ENCODE measurements around the gene CLTA.
A peak's percentile ranks its signal among the peaks of the same experiment; 100 is the strongest.
"Not testable (repeated sequence)": the region's sequence is repeated elsewhere in the genome, so short reads cannot be mapped to it uniquely, and the experiment has no call there.

The CLTA gene

GRCh38 chr9:36213387-36213786, 22.7 kb downstream of the CLTA start:
- DNase-seq = no peak

GRCh38 chr9:36213989-36214388, 23.3 kb downstream of the CLTA start:
- DNase-seq = no peak
- in situ Hi-C loops (cut with MboI; ENCODE audit: low pct_unique_long_range_greater_than_20kb, low sequenced_read_pairs) = loop anchor here (25.0 kb wide), 1 partner anchor 98 kb away; no protein-coding TSS in a partner anchor

More at GRCh38 chr9:36213387-36213786, 22.7 kb downstream of the CLTA start:
- in situ Hi-C loops (cut with MboI; ENCODE audit: low pct_unique_long_range_greater_than_20kb, low sequenced_read_pairs) = loop anchor here (25.0 kb wide), 1 partner anchor 99 kb away; no protein-coding TSS in a partner anchor

DNA sequence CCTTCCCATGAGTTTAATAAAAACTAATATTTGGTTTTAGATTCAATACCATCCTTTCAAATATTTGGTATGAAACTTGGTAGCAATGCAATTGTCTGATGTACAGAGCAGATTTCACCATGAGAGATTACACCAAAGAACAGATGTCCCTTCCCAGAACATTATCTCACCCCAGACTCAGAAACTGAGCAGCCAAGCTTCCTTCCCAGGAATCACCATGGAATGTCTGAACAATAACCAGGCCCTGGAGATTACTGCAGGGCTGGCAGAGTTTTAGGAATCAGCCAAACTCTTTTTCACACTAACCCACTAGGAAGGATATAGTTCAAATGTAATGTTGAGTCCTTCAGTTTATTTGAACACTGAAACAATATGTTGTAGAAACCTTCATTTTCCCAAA, 23.9 kb downstream of the CLTA start:
- in situ Hi-C loops (cut with MboI; ENCODE audit: low pct_unique_long_range_greater_than_20kb, low sequenced_read_pairs) = loop anchor here (25.0 kb wide), 1 partner anchor 98 kb away; no protein-coding TSS in a partner anchor
- no peak for DNase-seq

GRCh38 chr9:36217256-36217968, 26.7 kb downstream of the CLTA start:
- in situ Hi-C loops (cut with MboI; ENCODE audit: low pct_unique_long_range_greater_than_20kb, low sequenced_read_pairs) = loop anchor here (25.0 kb wide), 1 partner anchor 95 kb away; no protein-coding TSS in a partner anchor

GRCh38 chr9:36218011-36218410, 27.3 kb downstream of the CLTA start:
- DNase-seq = no peak
- in situ Hi-C loops (cut with MboI; ENCODE audit: low pct_unique_long_range_greater_than_20kb, low sequenced_read_pairs) = loop anchor here (25.0 kb wide), 1 partner anchor 94 kb away; no protein-coding TSS in a partner anchor

More at GRCh38 chr9:36217256-36217968, 26.7 kb downstream of the CLTA start:
- DNase-seq = no peak

DNA sequence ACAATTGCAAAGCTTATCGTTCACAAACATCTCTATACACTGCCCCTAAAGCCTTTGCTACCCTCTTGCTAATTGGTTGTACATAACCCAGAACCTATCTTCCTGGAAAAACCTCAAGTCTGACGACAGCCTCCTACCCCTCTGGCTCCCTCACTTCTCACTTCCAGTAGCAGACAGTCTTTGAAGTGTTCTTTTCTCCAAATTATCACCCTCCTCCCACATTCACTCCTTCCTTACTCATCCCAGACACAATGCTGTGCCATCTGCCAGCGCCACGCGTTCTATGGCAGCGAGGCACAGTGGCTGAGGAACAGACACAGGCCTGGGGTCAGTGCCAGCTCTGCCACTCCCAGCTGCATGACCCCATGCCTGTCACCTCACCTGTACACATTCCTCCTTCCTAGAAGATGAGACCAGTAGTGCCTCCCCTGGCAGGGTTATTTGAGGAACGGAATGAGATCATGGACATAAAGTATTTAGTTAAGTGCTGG, 27.7 kb downstream of the CLTA start:
- in situ Hi-C loops (cut with MboI; ENCODE audit: low pct_unique_long_range_greater_than_20kb, low sequenced_read_pairs) = loop anchor here (25.0 kb wide), 1 partner anchor 94 kb away; no protein-coding TSS in a partner anchor
- DNase-seq = peak; percentile 89

DNA sequence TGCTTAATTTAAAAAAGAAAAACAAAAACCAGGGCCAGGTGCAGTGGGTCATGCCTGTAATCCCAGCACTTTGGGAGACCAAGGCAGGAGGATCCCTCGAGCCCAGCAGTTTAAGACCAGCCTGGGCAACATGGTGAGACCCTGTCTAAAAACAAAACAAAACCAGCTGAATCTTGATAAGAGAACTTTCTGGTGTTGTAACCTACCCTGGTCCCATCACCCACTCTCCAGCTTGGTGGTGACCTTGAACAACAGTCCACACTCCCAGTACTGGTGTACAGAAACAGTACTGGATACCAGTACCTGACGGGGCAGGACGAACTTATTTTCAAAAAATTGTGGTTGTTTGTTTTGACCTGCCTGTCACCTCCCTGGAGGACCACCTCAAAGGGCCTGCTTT, 30.9 kb downstream of the CLTA start:
- in situ Hi-C loops (cut with MboI; ENCODE audit: low pct_unique_long_range_greater_than_20kb, low sequenced_read_pairs) = loop anchor here (25.0 kb wide), 1 partner anchor 91 kb away; no protein-coding TSS in a partner anchor
- no peak for DNase-seq

DNA sequence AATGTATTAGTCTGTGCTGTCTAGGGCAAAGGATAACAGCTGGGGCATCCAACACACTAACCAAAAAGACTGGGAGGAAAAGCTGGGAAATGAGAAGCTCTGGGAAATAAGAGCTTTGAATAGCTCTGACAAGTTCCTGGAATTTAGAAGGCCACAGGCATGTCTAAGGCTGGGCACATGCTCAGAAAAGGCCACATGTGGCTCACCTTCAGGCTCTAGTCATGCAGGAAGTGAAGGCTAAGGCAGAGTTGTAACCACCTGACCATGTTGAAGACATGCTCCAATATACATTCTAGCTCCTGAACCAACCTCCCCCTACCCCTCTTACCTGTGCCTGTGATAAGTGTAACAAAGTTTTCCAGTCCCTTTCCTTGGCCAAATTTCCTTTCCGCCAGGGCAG, 31.7 kb downstream of the CLTA start:
- in situ Hi-C loops (cut with MboI; ENCODE audit: low pct_unique_long_range_greater_than_20kb, low sequenced_read_pairs) = loop anchor here (25.0 kb wide), 1 partner anchor 90 kb away; no protein-coding TSS in a partner anchor

GRCh38 chr9:36237230-36237629, 46.5 kb downstream of the CLTA start:
- DNase-seq = no peak
- in situ Hi-C loops (cut with MboI; ENCODE audit: low pct_unique_long_range_greater_than_20kb, low sequenced_read_pairs) = no loop called here

More for the DNA sequence above, 31.7 kb downstream of the CLTA start:
- DNase-seq = no peak

DNA sequence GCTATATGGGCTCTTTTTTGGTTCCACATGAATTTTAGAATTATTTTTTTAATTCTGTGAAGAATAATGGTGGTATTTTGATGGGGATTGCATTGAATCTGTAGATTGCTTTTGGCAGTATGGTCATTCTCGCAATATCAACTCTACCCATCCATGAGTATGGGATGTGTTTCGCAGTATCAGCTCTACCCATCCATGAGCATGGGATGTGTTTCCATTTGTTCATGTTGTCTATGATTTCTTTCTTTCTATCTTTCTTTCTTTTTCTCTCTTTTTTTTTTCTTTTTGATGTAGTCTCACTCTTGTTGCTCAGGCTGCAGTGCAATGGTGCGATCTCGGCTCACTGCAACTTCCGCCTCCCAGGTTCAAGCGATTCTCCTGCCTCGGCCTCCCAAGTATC, 48.5 kb downstream of the CLTA start:
- DNase-seq = not testable (repeated sequence)

DNA sequence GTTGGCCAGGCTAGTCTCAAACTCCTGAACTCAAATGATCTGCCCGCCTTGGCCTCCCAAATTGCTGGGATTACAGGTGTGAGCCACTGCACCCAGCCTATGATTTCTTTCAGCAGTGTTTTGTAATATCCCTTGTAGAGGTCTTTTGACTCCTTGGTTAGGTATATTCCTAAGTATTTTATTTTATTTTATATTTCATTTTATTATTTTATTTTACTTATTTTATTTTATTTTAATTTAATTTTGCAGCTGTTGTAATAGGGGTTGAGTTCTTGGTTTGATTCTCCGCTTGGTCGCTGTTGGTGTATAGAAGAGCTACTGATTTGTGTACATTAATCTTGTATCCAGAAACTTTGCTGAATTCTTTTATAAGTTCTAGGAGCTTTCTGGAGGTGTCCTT, 49.0 kb downstream of the CLTA start:
- DNase-seq; in situ Hi-C loops (cut with MboI; ENCODE audit: low pct_unique_long_range_greater_than_20kb, low sequenced_read_pairs): not testable (repeated sequence)

More for the DNA sequence above, 48.5 kb downstream of the CLTA start:
- in situ Hi-C loops (cut with MboI; ENCODE audit: low pct_unique_long_range_greater_than_20kb, low sequenced_read_pairs) = not testable (repeated sequence)

GRCh38 chr9:36245906-36246305, 55.2 kb downstream of the CLTA start:
- in situ Hi-C loops (cut with MboI; ENCODE audit: low pct_unique_long_range_greater_than_20kb, low sequenced_read_pairs) = no loop called here

GRCh38 chr9:36247356-36247755, 56.6 kb downstream of the CLTA start:
- no peak for DNase-seq
- in situ Hi-C loops (cut with MboI; ENCODE audit: low pct_unique_long_range_greater_than_20kb, low sequenced_read_pairs) = no loop called here

More at GRCh38 chr9:36245906-36246305, 55.2 kb downstream of the CLTA start:
- no peak for DNase-seq

DNA sequence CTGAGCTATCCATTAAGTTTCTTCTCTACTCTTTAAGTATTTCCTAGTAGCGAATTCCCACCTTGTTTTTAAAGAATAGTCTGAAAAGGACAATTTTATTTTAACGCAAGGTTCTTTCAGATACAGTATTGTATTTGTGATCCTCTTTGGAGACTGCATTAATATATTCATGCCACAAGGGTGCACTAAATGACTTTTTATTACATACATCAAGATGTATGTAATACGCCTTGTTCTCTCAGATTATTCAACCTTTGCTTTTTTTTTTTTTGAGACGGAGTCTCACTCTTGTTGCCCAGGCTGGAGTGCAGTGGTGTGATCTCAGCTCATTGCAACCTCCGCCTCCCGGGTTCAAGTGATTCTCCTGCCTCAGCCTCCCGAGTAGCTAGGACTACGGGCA, 57.3 kb downstream of the CLTA start:
- peak; percentile 43 for DNase-seq
- in situ Hi-C loops (cut with MboI; ENCODE audit: low pct_unique_long_range_greater_than_20kb, low sequenced_read_pairs) = not testable (repeated sequence)

DNA sequence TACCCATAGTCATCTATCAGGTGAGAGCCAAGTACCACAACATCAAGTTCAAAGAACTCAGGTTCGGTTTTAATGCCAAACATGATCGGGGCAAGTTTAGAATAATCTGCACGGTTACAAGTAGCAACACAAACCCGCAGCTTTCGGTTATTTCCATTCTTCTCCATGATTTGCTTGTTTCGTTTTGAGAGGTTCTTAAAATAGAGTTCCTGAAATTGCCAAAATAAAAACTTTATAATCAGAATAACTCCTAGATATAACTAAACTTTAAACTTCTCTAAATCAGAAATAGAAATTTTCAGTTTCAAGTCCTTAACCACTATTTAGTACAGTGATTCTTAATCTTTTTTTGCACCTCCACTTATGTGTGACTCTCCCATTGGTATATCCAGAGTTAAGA, 58.5 kb downstream of the CLTA start:
- in situ Hi-C loops (cut with MboI; ENCODE audit: low pct_unique_long_range_greater_than_20kb, low sequenced_read_pairs) = no loop called here
- DNase-seq = no peak

GRCh38 chr9:36250079-36250478, 59.4 kb downstream of the CLTA start:
- in situ Hi-C loops (cut with MboI; ENCODE audit: low pct_unique_long_range_greater_than_20kb, low sequenced_read_pairs) = no loop called here
- DNase-seq = no peak

DNA sequence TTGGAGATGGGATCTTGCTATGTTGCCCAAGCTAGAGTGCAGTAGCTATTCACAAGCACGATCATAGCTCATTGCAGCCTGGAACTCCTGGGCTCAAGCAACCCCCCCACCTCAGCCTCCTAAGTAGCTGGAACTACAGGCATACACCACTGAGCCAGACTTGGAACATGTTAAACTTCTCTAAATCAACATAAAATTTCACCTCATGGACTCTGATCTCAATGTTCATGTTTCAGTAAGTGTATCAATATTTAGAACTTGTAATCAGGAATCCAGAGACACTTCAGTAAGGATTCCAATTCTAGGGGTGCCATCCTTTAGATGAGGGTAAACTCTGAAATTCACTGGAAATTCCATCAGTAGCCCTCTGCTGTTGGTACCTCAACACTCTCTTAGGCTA, 60.7 kb downstream of the CLTA start:
- in situ Hi-C loops (cut with MboI; ENCODE audit: low pct_unique_long_range_greater_than_20kb, low sequenced_read_pairs) = no loop called here
- DNase-seq = no peak

- peak; percentile 93 for DNase-seq
- in situ Hi-C loops (cut with MboI; ENCODE audit: low pct_unique_long_range_greater_than_20kb, low sequenced_read_pairs) = no loop called here
Observed at GRCh38 chr9:36258208-36258995, 67.7 kb downstream of the CLTA start, which contains the start of gene GNE. Gene GNE (minus strand): TSS chr9:36258448. CDS start chr9:36249355, 9,093 bp downstream.

- in situ Hi-C loops (cut with MboI; ENCODE audit: low pct_unique_long_range_greater_than_20kb, low sequenced_read_pairs) = no loop called here
- no peak for DNase-seq
Observed at GRCh38 chr9:36258996-36259533, 68.3 kb downstream of the CLTA start.
